HG03103 (cell line): Measurements from ENCODE around the gene CLHC1.
"Not testable (repeated sequence)": the region's sequence is repeated elsewhere in the genome, so short reads cannot be mapped to it uniquely, and the experiment has no call there.

ENCODE experiments used
- ATAC-seq: cut with Tn5 transposase; IDR thresholded peaks from one replicate; pipeline ENCODE4 v1.9.1; 2021; ENCODE audit warnings: low read depth; ENCODE audit not compliant: unreplicated experiment

The CLHC1 gene

GRCh38 chr2:55138014-55138881, 93.8 kb downstream of the CLHC1 start:
- no peak for ATAC-seq

GRCh38 chr2:55137024-55137958, 94.8 kb downstream of the CLHC1 start:
- ATAC-seq = no peak

GRCh38 chr2:55136138-55136541, 96.0 kb downstream of the CLHC1 start:
- no peak for ATAC-seq

GRCh38 chr2:55135491-55135890, 96.6 kb downstream of the CLHC1 start:
- ATAC-seq = no peak

- no peak for ATAC-seq
Observed at GRCh38 chr2:55134316-55134706, 97.8 kb downstream of the CLHC1 start.

GRCh38 chr2:55133467-55134315, 98.4 kb downstream of the CLHC1 start:
- ATAC-seq = peak; percentile 75

GRCh38 chr2:55130849-55131248, 101.2 kb downstream of the CLHC1 start:
- no peak for ATAC-seq

- ATAC-seq = not testable (repeated sequence)
Observed at GRCh38 chr2:55126643-55127042, 105.5 kb downstream of the CLHC1 start.
